Stimulated activated CD8-positive, alpha-beta memory T cell treated with anti-CD3 and anti-CD28 coated beads, Interleukin-15, amount 100 ng/mL, for 1 hour (primary cell): Measurements from ENCODE around the gene BCL7A.
A peak's percentile ranks its signal among the peaks of the same experiment; 100 is the strongest.
"Not testable (repeated sequence)": the region's sequence is repeated elsewhere in the genome, so short reads cannot be mapped to it uniquely, and the experiment has no call there.

ENCODE experiments used
- DNase-seq: peaks from one replicate; pipeline ENCODE4 v3.0.0-alpha.2; 2020; ENCODE audit warnings: low read depth

Gene BCL7A

GRCh38 chr12:122056406-122056805 lies 34.7 kb downstream of the BCL7A start:
- not testable (repeated sequence) for DNase-seq

GRCh38 chr12:122057007-122057735 lies 35.5 kb downstream of the BCL7A start:
- no peak for DNase-seq

GRCh38 chr12:122057769-122058168 lies 36.1 kb downstream of the BCL7A start:
- no peak for DNase-seq

GRCh38 chr12:122058549-122059149 lies 37.0 kb downstream of the BCL7A start:
- DNase-seq = no peak

- no peak for DNase-seq
These were observed 37.7 kb downstream of the BCL7A start for GRCh38 chr12:122059203-122059960.

- DNase-seq = no peak
These were observed 38.4 kb downstream of the BCL7A start for GRCh38 chr12:122060081-122060501.

- no peak for DNase-seq
These were observed 39.6 kb downstream of the BCL7A start for GRCh38 chr12:122061253-122061652.

- DNase-seq = no peak
These were observed 41.4 kb downstream of the BCL7A start for GRCh38 chr12:122062832-122063693.

- no peak for DNase-seq
These were observed 42.0 kb downstream of the BCL7A start for GRCh38 chr12:122063694-122064024.

- no peak for DNase-seq
These were observed 42.5 kb downstream of the BCL7A start for GRCh38 chr12:122064025-122064777.

GRCh38 chr12:122064780-122065588 lies 43.3 kb downstream of the BCL7A start:
- DNase-seq = no peak

GRCh38 chr12:122067548-122067947 lies 45.9 kb downstream of the BCL7A start:
- no peak for DNase-seq

- no peak for DNase-seq
These were observed 46.3 kb downstream of the BCL7A start for GRCh38 chr12:122067966-122068365.

- DNase-seq = no peak
These were observed 50.6 kb downstream of the BCL7A start for GRCh38 chr12:122072031-122072970.

- no peak for DNase-seq
These were observed 52.1 kb downstream of the BCL7A start for GRCh38 chr12:122073815-122074214.

- DNase-seq = no peak
These were observed 55.2 kb downstream of the BCL7A start for GRCh38 chr12:122076743-122077495.

GRCh38 chr12:122078141-122079032 lies 56.7 kb downstream of the BCL7A start, which contains the start of gene MLXIP:
Gene MLXIP, plus strand, starts transcription at chr12:122078756. Its CDS starts 98 bp downstream, at chr12:122078854.
- DNase-seq = peak; percentile 73
